HepG2 (cell line): ENCODE results near the gene MLNR. TPM values are rescaled to one million over a fixed set of nuclear protein-coding genes. Genes with fewer than 3 reads are reported as not detected.

ENCODE experiments used
- BRF2 ChIP-seq: sonication (generic); formaldehyde crosslinking; IDR thresholded peaks from 2 replicates; pipeline ENCODE4 v1.8.1; 2022; ENCODE audit warnings: mild to moderate bottlenecking, missing genetic modification reagents
- CAMTA2 ChIP-seq: sonication (generic); formaldehyde crosslinking; IDR thresholded peaks from 2 replicates; pipeline ENCODE4 v1.4.0; 2020; ENCODE audit warnings: mild to moderate bottlenecking, missing genetic modification reagents, borderline replicate concordance
- CCDC6 ChIP-seq: sonication (generic); formaldehyde crosslinking; IDR thresholded peaks from 2 replicates; pipeline ENCODE4 v1.8.1; 2022; ENCODE audit warnings: mild to moderate bottlenecking, missing genetic modification reagents, moderate library complexity
- GPN1 ChIP-seq: sonication (generic); formaldehyde crosslinking; IDR thresholded peaks from 2 replicates; pipeline ENCODE4 v1.5.1; 2020; ENCODE audit warnings: missing genetic modification reagents, borderline replicate concordance
- KDM5B ChIP-seq: sonication (generic); formaldehyde crosslinking; IDR thresholded peaks from 2 replicates; pipeline ENCODE4 v1.4.0; 2020; ENCODE audit warnings: missing genetic modification reagents, mild to moderate bottlenecking, borderline replicate concordance
- NFIB ChIP-seq: sonication (generic); formaldehyde crosslinking; IDR thresholded peaks from 2 replicates; pipeline ENCODE4 v1.9.0; 2021; ENCODE audit warnings: missing genetic modification reagents, mild to moderate bottlenecking, borderline replicate concordance
- SALL2 ChIP-seq: sonication (generic); formaldehyde crosslinking; IDR thresholded peaks from 2 replicates; pipeline ENCODE4 v1.8.1; 2023; ENCODE audit warnings: mild to moderate bottlenecking, missing genetic modification reagents, inconsistent platforms
- ZBTB40 ChIP-seq, 2 experiments: fragments of 450-650 bp in 1 of 2; sonication (generic) in 1 of 2; formaldehyde crosslinking in 1 of 2; IDR thresholded peaks; 2 replicates each; pipeline versions ENCODE4 v1.6.1 to v1.8.0; 2016 to 2022; ENCODE audit warnings: antibody characterized with exemption in 1 of 2, mild to moderate bottlenecking in 1 of 2, missing genetic modification reagents in 1 of 2
- ZBTB43 ChIP-seq: sonication (generic); formaldehyde crosslinking; conservative IDR thresholded peaks from 2 replicates; pipeline ENCODE4 v1.4.0; 2020; ENCODE audit warnings: missing genetic modification reagents
- ZFP90 ChIP-seq: sonication (generic); formaldehyde crosslinking; IDR thresholded peaks from 2 replicates; pipeline ENCODE4 v1.8.0; 2022; ENCODE audit warnings: missing genetic modification reagents, mild to moderate bottlenecking, inconsistent platforms, borderline replicate concordance
- ZNF280B ChIP-seq: sonication (generic); formaldehyde crosslinking; IDR thresholded peaks from 2 replicates; pipeline ENCODE4 v1.5.0; 2020; ENCODE audit warnings: missing genetic modification reagents, mild to moderate bottlenecking, borderline replicate concordance
- ZNF564 ChIP-seq: sonication (generic); formaldehyde crosslinking; IDR thresholded peaks from 2 replicates; pipeline ENCODE4 v1.8.1; 2023; ENCODE audit warnings: mild to moderate bottlenecking, missing genetic modification reagents
- ZNF773 ChIP-seq: sonication (generic); formaldehyde crosslinking; IDR thresholded peaks from 2 replicates; pipeline ENCODE4 v1.4.0; 2020; ENCODE audit warnings: missing genetic modification reagents, borderline replicate concordance
- polyA plus RNA-seq, 8 experiments: library from polyadenylated mRNA; depleted of rRNA in 3 of 8; stranded (reverse) in 7 of 8; unstranded in 1 of 8; fragments of >200 nt; fragmentation: Illumina TruSeq in 4 of 8; extraction: Trizol in 4 of 8; gene quantifications; 2 replicates each; pipeline versions ENCODE4 v1.2.1 to v1.2.3, GENCODE V29; 2011 to 2016; ENCODE audit warnings: low read depth in 4 of 8, missing spikeins in 1 of 8, mixed read lengths in 1 of 8; ENCODE audit not compliant: insufficient read depth in 1 of 8
- total RNA-seq, 5 experiments: library from RNA; depleted of rRNA; stranded (reverse); fragments of >200 nt; fragmentation: Illumina TruSeq; extraction: Trizol; gene quantifications; 2 replicates each; pipeline ENCODE4 v1.2.3, GENCODE V29; 2016; ENCODE audit warnings: low read depth in 1 of 5

Gene MLNR
- total and polyA plus RNA-seq, 2 of the 13 experiments (the other 11 are each of a cell fraction or from before 2014, with no cell fraction given) = 0.46 TPM; not detected in 1

- no peak for TF ChIP-seq ZBTB40 (IDR thresholded peaks at IDR 0.05)
- no peak for TF ChIP-seq ZBTB40 (CRISPR knock-in tag; IDR thresholded peaks at IDR 0.05)
- no peak for TF ChIP-seq NFIB (CRISPR knock-in tag)
- TF ChIP-seq BRF2 = no peak
- TF ChIP-seq SALL2 (CRISPR knock-in tag) = peak; percentile 79
- no peak for TF ChIP-seq CAMTA2
- TF ChIP-seq KDM5B (CRISPR knock-in tag) = peak; percentile 10; the same call in 1 of the 2 replicates
- no peak for TF ChIP-seq GPN1
- peak; percentile 37; the same call in 1 of the 2 replicates for TF ChIP-seq ZNF773 (CRISPR knock-in tag)
- 0 out of 2 replicates have a peak, but pooled peaks have one; percentile 18 for TF ChIP-seq ZBTB43 (CRISPR knock-in tag)
- no peak for TF ChIP-seq ZFP90 (CRISPR knock-in tag)
- peak; percentile 28; the same call in 1 of the 2 replicates for TF ChIP-seq CCDC6 (CRISPR knock-in tag)
- no peak for TF ChIP-seq ZNF280B (CRISPR knock-in tag)
- TF ChIP-seq ZNF564 (CRISPR knock-in tag) = 0 out of 2 replicates have a peak, but pooled peaks have one; percentile 70
Observed at GRCh38 chr13:49220036-49220855, at the start of gene MLNR (continued).
